AG20443 (cell line): ENCODE data around the gene OGFOD2.

Source experiments
- DNase-seq: peaks from one replicate; pipeline ENCODE4 v3.0.0; 2012; ENCODE audit warnings: low spot score, mixed read lengths

The OGFOD2 gene

GRCh38 chr12:122977655-122978392 lies 2.8 kb downstream of the OGFOD2 start:
- DNase-seq, result no peak

DNA sequence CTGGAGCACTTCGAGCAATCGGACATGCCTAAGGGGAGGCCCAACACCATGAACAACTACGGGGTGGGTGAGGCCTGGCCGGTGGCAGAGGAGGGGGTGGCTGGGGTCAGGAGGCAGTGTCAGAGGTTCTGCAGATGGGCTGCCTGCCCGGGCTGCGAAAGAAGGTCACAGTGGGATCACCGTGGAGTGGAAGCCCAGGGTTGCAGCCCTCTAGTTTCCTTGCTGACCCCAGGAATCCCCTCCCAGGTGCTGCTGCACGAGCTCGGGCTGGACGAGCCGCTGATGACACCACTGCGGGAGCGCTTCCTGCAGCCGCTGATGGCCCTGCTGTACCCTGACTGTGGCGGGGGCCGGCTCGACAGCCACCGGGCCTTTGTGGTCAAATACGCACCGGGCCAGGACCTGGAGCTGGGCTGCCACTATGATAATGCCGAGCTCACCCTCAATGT lies 3.5 kb downstream of the OGFOD2 start:
- no peak for DNase-seq

DNA sequence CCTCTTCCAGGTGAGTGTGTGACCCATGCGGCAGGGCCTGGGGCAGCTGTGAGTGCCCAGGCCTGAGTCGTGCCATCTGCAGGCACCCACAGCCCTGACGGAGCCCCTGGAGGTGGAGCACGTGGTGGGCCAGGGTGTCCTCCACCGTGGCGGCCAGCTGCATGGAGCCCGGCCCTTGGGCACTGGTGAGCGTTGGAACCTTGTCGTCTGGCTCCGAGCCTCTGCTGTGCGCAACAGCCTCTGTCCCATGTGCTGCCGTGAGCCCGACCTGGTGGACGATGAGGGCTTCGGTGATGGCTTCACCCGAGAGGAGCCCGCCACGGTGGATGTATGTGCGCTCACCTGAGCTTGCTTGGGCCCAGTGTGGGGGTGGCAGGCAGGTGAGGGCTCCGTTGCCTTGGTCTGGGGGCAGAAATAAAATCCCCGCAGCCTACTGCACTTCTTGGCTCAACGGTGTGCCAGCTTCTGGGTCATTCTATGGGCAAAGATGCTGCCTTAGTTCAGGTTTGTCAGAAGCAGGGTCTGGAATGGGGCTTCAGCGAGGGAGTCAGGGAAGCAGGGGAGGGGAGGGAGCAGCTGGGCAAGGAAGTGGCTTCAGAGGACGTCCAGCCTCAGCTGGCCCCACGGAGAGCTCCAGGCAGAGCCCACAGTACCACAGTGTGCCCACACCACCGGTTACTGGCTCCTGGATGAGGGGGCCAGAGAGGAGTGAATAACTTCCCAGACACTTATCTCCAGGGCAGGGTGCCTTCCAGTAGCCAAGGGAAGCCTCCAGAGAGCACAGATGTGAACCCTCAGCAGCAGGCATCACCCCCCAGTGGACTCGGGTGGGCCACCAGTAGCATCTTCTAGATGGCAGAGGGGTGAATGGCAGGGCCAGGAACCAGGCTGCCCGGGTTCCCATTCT lies 4.2 kb downstream of the OGFOD2 start:
- DNase-seq, result no peak

GRCh38 chr12:122979908-122980182 lies 4.8 kb downstream of the OGFOD2 start:
- no peak for DNase-seq

GRCh38 chr12:122980183-122981035 lies 5.4 kb downstream of the OGFOD2 start, which contains the start of gene ARL6IP4:
TSS of gene ARL6IP4 (plus strand) at chr12:122980681. CDS start at chr12:122981140, 459 bp downstream.
- peak; percentile 92 for DNase-seq

GRCh38 chr12:122981036-122981471 lies 6.0 kb downstream of the OGFOD2 start:
- DNase-seq, result no peak

DNA sequence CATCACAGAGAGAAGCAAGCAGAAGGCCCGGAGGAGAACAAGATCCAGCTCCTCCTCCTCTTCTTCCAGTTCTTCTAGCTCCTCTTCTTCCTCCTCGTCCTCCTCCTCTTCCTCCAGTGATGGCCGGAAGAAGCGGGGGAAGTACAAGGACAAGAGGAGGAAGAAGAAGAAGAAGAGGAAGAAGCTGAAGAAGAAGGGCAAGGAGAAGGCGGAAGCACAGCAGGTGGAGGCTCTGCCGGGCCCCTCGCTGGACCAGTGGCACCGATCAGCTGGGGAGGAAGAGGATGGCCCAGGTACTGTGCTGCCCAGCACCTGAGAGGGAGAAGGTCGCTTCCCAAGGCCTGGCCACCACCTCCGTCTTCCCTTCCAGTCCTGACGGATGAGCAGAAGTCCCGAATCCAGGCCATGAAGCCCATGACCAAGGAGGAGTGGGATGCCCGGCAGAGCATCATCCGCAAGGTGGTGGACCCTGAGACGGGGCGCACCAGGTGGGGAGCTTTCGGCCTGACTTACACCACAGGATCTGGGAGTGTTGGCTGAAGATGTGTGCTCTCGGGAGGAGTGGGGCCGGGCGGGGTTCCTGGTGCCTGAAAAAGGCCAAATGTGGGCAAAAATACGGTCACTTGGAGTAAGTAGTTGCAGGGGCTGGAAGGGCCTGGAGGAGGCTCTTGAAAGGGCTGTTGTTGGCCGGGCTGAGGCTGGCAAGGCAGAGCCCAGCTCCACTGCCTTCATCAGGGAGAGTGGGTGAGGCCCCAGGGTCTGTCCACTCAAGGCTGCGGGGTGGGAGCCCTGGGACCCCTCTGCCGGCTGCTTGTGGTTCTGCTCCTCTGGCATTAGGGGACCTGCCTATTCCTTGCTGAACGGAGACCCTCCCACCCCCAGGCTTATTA lies 6.8 kb downstream of the OGFOD2 start:
- DNase-seq, result no peak

DNA sequence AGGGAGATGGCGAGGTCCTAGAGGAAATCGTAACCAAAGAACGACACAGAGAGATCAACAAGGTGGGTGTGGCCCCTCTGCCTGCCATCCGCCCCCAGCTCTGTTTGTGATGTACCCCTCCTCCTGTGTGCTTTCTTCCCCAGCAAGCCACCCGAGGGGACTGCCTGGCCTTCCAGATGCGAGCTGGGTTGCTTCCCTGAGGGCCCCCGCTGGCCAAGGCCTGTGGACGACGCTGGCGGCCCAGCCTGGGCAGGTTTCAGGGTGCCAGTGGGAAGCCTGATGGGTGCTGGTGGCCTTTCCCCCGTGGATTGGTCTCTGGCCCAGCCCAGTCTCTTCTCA lies 7.4 kb downstream of the OGFOD2 start:
- no peak for DNase-seq

DNA sequence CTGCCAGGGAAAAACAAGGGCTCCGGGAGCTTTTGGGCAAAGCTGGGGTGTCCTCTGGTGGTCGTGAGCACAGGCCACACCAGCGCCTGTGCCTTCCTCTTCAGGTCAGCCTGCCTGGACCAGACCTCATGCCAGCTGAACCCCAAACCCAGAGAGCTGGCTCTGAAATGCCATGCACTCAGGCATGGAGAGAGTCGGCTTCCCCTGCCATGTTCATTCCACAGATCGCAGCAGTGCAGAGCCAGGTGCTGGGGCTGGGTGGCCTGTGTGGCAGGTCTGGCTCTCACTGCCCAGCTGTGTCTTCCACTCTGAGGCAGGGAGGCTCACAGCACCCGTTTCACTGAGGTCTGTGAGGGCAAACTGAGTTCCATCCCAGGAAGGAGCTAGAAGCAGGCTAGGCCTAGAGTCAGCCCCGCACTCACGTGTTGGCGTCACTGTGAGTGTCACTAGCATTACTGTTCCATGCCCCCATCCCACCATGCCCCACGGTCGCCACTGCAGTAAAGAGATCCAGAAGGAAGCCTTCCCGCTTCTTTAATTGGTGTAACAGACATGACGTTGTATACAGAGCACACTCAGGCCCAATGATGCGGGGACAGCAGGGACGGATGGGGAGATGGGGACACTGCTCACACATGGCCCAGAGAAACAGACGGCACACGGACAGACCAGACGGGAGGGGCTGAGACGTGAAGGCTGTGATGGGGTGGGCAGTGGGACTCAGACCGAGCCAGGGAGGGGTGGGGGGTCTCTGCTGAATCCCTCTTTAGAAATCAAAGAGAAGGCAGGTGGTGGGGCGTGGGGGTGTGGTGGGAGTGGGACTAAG lies 8.1 kb downstream of the OGFOD2 start:
- no peak for DNase-seq

- DNase-seq, result no peak
These were observed 8.9 kb downstream of the OGFOD2 start for GRCh38 chr12:122983789-122984515.

DNA sequence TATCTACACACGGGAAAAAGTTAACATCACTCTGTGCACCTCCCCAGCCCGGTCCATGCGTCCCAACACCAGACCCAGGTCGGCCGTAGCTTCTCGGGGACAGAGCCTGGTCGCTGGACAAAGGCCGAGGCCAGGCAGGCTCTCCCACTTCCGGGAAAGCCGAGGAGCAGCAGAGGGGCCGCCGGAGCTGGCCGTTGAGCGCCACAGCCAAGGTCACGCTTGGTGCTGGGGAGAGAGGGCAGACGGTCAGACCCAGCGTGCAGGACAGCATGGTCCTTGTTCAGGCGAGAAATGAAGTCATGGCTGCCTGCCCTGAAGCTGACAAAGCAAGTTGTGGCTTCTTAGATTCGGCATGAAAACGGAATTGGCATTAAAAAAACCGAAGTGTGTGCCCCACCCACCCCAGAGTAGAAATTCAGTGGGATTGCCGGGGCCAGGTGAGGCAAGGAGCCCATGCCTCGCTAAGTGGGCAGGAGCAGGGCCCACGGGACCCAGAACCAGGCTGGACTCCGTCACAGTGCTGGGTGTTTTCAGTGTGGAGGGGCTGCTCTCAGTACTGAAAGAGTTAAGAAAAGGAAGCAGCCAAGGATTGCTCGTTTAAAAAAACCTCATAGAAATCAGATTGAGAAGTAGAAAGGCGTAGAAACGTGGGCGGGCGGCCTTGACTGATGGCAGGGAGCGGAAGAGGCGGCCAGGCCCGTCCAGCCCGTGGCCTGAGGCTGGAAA lies 9.7 kb downstream of the OGFOD2 start:
- DNase-seq, result no peak

DNA sequence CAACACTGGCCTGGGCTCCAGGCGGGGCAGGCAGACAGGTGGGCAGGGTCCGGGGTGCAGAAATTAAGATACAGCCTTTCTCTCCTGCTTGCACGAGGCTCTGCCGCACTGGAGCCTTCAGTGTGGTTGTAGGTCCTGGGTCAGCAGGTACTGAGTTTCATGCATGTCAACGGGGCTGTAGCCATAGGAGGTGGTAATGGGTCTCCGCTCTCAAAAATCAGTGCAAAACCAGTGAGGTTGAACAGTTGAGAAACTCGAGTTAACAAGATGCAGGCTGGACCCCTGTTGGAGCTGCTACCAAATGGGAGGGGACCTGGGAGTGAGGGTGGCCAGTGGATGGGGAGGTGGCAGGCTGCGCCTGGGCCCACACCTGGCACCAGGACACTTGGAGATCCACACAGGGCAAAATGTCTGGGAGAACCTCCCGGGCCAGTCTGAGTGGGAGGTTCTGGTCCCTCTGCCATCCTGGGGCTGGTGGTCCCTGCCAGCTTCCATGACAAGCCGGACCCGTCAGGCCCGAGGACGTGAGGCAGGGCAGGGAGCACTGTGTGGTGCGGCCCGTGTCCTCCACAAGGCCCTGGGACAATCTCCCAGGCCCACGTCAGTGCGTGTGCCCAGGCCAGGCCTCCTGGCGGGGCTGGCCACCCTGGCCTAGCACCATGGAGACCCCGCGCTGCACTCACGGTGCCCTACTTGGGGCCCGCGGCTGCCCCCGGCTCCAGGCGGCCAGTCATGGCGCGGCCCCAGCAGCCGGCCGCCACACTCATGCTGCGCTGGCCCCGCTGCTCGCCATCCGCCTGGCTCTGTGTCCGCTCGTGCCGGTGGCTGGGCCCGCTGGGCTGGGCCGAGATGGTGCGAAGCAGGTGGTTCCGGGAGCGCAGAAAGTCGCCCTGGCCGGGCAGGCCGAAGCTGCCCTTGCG lies 10.6 kb downstream of the OGFOD2 start:
- DNase-seq, result no peak

GRCh38 chr12:122986258-122986871 lies 11.3 kb downstream of the OGFOD2 start:
- DNase-seq, result no peak

DNA sequence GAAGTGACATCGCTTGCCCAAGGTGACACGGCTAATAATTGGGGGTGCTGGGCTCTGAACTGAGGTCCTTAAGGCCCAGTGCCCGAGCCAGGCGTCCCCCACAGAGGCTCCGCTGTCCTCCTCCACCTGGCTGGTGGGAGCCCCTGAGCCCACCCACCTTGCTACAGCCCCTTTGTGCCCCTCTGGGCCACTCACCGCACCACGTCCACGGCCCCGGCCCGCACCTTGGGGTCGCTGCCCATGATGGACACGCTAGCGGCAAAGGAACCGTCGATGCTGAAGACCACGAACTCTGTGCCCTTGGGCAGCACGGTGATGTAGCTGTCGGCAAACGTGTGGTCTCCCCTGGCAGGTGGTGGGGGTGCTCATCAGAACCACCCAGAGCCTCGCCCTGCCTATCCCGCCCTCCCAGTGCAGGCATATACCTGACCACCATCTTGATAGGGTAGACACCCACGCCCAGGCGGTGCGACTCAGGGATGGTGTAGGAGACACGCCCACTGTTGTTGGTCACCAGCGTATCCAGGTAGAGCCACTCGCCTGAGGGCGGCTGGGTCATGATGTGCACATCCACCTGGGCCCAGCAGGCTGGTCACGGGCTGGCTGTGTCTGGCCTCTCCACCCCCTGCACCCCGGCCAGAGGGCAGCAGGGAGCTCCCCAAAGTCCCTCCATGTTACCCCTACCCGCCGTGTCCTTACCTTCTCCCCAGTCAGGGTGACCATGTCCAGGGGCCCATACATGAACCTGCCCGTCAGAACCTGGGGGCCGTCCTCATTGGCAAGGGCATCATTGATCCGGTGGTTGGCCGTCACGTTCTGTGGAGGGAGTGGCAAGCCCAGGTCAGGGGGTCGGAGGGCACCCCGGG lies 12.3 kb downstream of the OGFOD2 start:
- no peak for DNase-seq

- no peak for DNase-seq
These were observed 13.0 kb downstream of the OGFOD2 start for GRCh38 chr12:122988036-122988435.

DNA sequence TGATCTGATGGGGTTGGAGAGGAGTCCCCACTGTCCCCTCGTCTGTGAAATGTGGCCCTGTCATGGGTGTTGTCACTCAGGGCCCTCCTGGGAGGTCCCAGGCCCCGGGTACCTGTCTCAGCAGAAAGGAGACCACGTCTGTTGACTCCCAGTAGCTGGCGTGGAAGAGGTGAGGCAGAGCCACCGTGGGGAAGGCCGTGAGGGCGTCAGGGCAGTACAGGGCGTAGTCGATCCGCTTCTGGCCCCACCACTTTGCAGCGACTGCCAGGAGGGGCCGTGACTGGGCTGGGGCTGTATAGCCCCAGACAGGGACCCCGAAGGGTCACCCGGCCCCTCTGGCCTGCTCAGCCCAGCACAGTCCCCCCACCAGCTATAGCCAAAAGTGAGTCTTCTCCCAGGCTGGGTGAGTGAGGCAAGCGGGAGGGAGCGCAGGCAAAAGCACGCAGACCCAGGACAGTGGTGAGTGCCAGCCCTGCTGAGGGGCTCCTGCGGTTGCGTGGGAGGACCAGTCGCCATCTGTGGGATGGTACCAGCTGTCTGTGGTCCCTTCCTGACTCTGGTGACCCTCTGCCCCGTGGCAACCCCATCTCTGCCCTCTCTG lies 13.7 kb downstream of the OGFOD2 start:
- no peak for DNase-seq
